Suppressor macrophage treated with lipopolysaccharide for 1 hour (primary cell): ENCODE measurements around the gene RNFT1.
A peak's percentile ranks its signal among the peaks of the same experiment; 100 is the strongest.
"Not testable (repeated sequence)": the region's sequence is repeated elsewhere in the genome, so short reads cannot be mapped to it uniquely, and the experiment has no call there.

ENCODE experiments used
- DNase-seq, 3 donors: peaks; one replicate each; pipeline ENCODE4 v3.0.0-alpha.2; 2020 to 2022

RNFT1 gene

GRCh38 chr17:59920637-59921036 is 43.9 kb downstream of the RNFT1 start:
- not testable (repeated sequence) for DNase-seq

GRCh38 chr17:59916446-59916845 is 48.1 kb downstream of the RNFT1 start:
- no peak for DNase-seq

GRCh38 chr17:59914274-59914854 is 50.2 kb downstream of the RNFT1 start:
- peak; percentile 58 to 81 (median 72) for DNase-seq

GRCh38 chr17:59907467-59907866 is 57.1 kb downstream of the RNFT1 start:
- no peak for DNase-seq

GRCh38 chr17:59903455-59903854 is 61.1 kb downstream of the RNFT1 start:
- DNase-seq: no peak
